SH-SY5Y (cell line): Measurements from ENCODE around the gene IL3.

Source experiments
- GATA2 ChIP-seq: IDR thresholded peaks from 2 replicates; pipeline ENCODE4 v1.6.1; 2011; ENCODE audit warnings: mild to moderate bottlenecking, low read depth, low read length
- GATA3 ChIP-seq: IDR thresholded peaks from 2 replicates; pipeline ENCODE4 v1.6.1; 2011; ENCODE audit warnings: low read depth, mild to moderate bottlenecking, low read length, moderate library complexity

GRCh38 chr5:132081458-132081857 lies 21.0 kb downstream of the IL3 start:
- no peak for TF ChIP-seq GATA2
- no peak for TF ChIP-seq GATA3
